HepG2 (cell line): ENCODE measurements around the gene SYNE2. TPM values are rescaled to one million over a fixed set of nuclear protein-coding genes. Genes with fewer than 3 reads are reported as not detected.

ENCODE experiments used
- ATAC-seq: fragments of 200-7000 bp; cut with Tn5 transposase; 3 replicates; pipeline ENCODE4 v1.9.1; 2020; ENCODE audit warnings: mild to moderate bottlenecking, moderate library complexity
- BruUV-seq: library from RNA; stranded (reverse); fragments of 400-500 nt; replicated peaks from 2 replicates; lab custom pipeline; 2021; lab: Mats Ljungman, UMichigan
- CTCF ChIA-PET: fragments of 300-600 bp; formaldehyde crosslinking; extraction: SDS; loops from one replicate; lab custom pipeline; 2021; ENCODE audit warnings: low total read pairs, inconsistent platforms, low intra/inter-chr PET ratio; lab: Yijun Ruan, JAX
- POLR2A ChIA-PET: fragments of 350-600 bp; sonication (Branson Sonifier 250); formaldehyde crosslinking; loops from one replicate; lab custom pipeline; 2020; ENCODE audit warnings: antibody characterized with exemption, inconsistent platforms; lab: Yijun Ruan, JAX
- DNase-seq: peaks from one replicate; pipeline ENCODE4 v3.0.0-alpha.2; 2015; ENCODE audit warnings: low spot score
- FAIRE-seq: peaks from 3 replicates; lab custom pipeline; 2011; peaks lifted over from hg19 to GRCh38; lab: Jason Lieb, UNC
- H2AFZ ChIP-seq: one replicate; pipeline ENCODE4 v1.6.1; 2011; ENCODE audit warnings: low read length, inconsistent platforms
- H3K27ac ChIP-seq: fragments of 300-600 bp; 3 replicates; pipeline ENCODE4 v1.8.0; 2011; ENCODE audit warnings: mixed run types, mild to moderate bottlenecking, mixed read lengths, low read length, inconsistent platforms; ENCODE audit not compliant: insufficient read depth; ENCODE audit errors: extremely low read length
- H3K27me3 ChIP-seq, 2 experiments: fragments of 200-600 bp in 1 of 2; 2 replicates in 1 of 2; 3 replicates in 1 of 2; pipeline versions ENCODE4 v1.6.0 to v1.8.0; 2011; ENCODE audit warnings: low read length in 2 of 2, mild to moderate bottlenecking in 2 of 2, moderate library complexity in 2 of 2, inconsistent platforms in 1 of 2; ENCODE audit not compliant: insufficient read depth in 2 of 2, control insufficient read depth in 1 of 2
- H3K36me3 ChIP-seq, 2 experiments: fragments of 200-600 bp in 1 of 2; replicated peaks in 1 of 2; 2 replicates in 1 of 2; 3 replicates in 1 of 2; pipeline versions ENCODE4 v1.5.1 to v1.8.0; 2011; ENCODE audit warnings: low read length in 2 of 2, inconsistent platforms in 1 of 2; ENCODE audit not compliant: insufficient read depth in 2 of 2, control insufficient read depth in 1 of 2
- H3K4me1 ChIP-seq: 2 replicates; pipeline ENCODE4 v1.5.1; 2012; ENCODE audit warnings: low read length, inconsistent platforms; ENCODE audit not compliant: insufficient read depth
- H3K4me2 ChIP-seq: 2 replicates; pipeline ENCODE4 v1.6.0; 2011; ENCODE audit warnings: low read depth, low read length, inconsistent platforms
- H3K4me3 ChIP-seq, 3 experiments: fragments of 200-600 bp in 1 of 3; sonication (generic), shearing (Covaris generic) in 1 of 3; replicated peaks in 1 of 3; 2 replicates each; pipeline ENCODE4 v1.5.1; 2011 to 2016; ENCODE audit warnings: low read length in 3 of 3, inconsistent platforms in 2 of 3, low read depth in 2 of 3, mild to moderate bottlenecking in 2 of 3, control low read depth in 1 of 3, mixed read lengths in 1 of 3; ENCODE audit not compliant: insufficient read depth in 1 of 3
- H3K79me2 ChIP-seq: one replicate; pipeline ENCODE4 v1.6.1; 2011; ENCODE audit warnings: low read length, inconsistent platforms; ENCODE audit not compliant: insufficient read depth
- H3K9ac ChIP-seq: 2 replicates; pipeline ENCODE4 v1.6.0; 2011; ENCODE audit warnings: mild to moderate bottlenecking, low read depth, low read length, inconsistent platforms; ENCODE audit not compliant: insufficient read depth
- H3K9me3 ChIP-seq: 2 replicates; pipeline ENCODE4 v1.5.1; 2012; ENCODE audit warnings: mild to moderate bottlenecking, low read length
- H4K20me1 ChIP-seq: 2 replicates; pipeline ENCODE4 v1.6.0; 2011; ENCODE audit warnings: inconsistent platforms, mild to moderate bottlenecking, low read length, moderate library complexity; ENCODE audit not compliant: insufficient read depth
- HOXA3 ChIP-seq: sonication (generic); formaldehyde crosslinking; IDR thresholded peaks from 2 replicates; pipeline ENCODE4 v1.5.0; 2020; ENCODE audit warnings: missing genetic modification reagents
- NFYB ChIP-seq: sonication (generic); formaldehyde crosslinking; IDR thresholded peaks from 2 replicates; pipeline ENCODE4 v1.4.0; 2020; ENCODE audit warnings: missing genetic modification reagents
- PTBP1 ChIP-seq: fragments of 200-400 bp; formaldehyde crosslinking; IDR thresholded peaks from 2 replicates; pipeline ENCODE4 v1.6.1; 2018; ENCODE audit warnings: low read length, low read depth; ENCODE audit not compliant: poor library complexity, severe bottlenecking
- STAG1 ChIP-seq: sonication (generic); formaldehyde crosslinking; IDR thresholded peaks from 2 replicates; pipeline ENCODE4 v1.4.0; 2020; ENCODE audit warnings: missing genetic modification reagents
- TOE1 ChIP-seq: sonication (generic); formaldehyde crosslinking; IDR thresholded peaks from 2 replicates; pipeline ENCODE4 v1.4.0; 2020; ENCODE audit warnings: mild to moderate bottlenecking, missing genetic modification reagents
- XRCC5 ChIP-seq: fragments of 200-400 bp; formaldehyde crosslinking; optimal IDR thresholded peaks from 2 replicates; pipeline ENCODE3; 2017; ENCODE audit warnings: mild to moderate bottlenecking, low read length
- WGBS: methylation state at CpG from one replicate; pipeline ENCODE4 v1.1.6; 2017; ENCODE audit warnings: low lambda C conversion rate; 5-methylcytosine and 5-hydroxymethylcytosine counted together
- in situ Hi-C: cut with HindIII; loops from 2 replicates; pipeline ENCODE4 v1.10.0; 2017; ENCODE audit warnings: low pct_unique_long_range_greater_than_20kb; ENCODE audit not compliant: extremely low pct_ligation_motif_present
- intact Hi-C: fragments of 100-400 bp; cut with micrococcal nuclease; formaldehyde crosslinking; loops from one replicate; pipeline ENCODE4 v1.10.0; 2022; ENCODE audit not compliant: unreplicated experiment
- polyA plus RNA-seq, 8 experiments: library from polyadenylated mRNA; depleted of rRNA in 3 of 8; stranded (reverse) in 7 of 8; unstranded in 1 of 8; fragments of >200 nt; fragmentation: Illumina TruSeq in 4 of 8; extraction: Trizol in 4 of 8; gene quantifications; 2 replicates each; pipeline versions ENCODE4 v1.2.1 to v1.2.3, GENCODE V29; 2011 to 2016; ENCODE audit warnings: low read depth in 4 of 8, missing spikeins in 1 of 8, mixed read lengths in 1 of 8; ENCODE audit not compliant: insufficient read depth in 1 of 8
- total RNA-seq, 5 experiments: library from RNA; depleted of rRNA; stranded (reverse); fragments of >200 nt; fragmentation: Illumina TruSeq; extraction: Trizol; gene quantifications; 2 replicates each; pipeline ENCODE4 v1.2.3, GENCODE V29; 2016; ENCODE audit warnings: low read depth in 1 of 5
- TF ChIP-seq, protein P1 (sequence below): sonication (generic); formaldehyde crosslinking; IDR thresholded peaks from 2 replicates; pipeline ENCODE4 v1.5.0; 2020; ENCODE audit warnings: mild to moderate bottlenecking, missing genetic modification reagents, moderate library complexity
- TF ChIP-seq, protein P2 (sequence below): sonication (generic); formaldehyde crosslinking; IDR thresholded peaks from 2 replicates; pipeline ENCODE4 v1.4.0; 2020; ENCODE audit warnings: missing genetic modification reagents
- TF ChIP-seq, protein P3 (sequence below): sonication (generic); formaldehyde crosslinking; IDR thresholded peaks from 2 replicates; pipeline ENCODE4 v1.4.0; 2020; ENCODE audit warnings: mild to moderate bottlenecking, missing genetic modification reagents, borderline replicate concordance
- TF ChIP-seq, protein P4 (sequence below): sonication (generic); formaldehyde crosslinking; IDR thresholded peaks from 2 replicates; pipeline ENCODE4 v1.8.1; 2023; ENCODE audit warnings: mild to moderate bottlenecking, missing genetic modification reagents, borderline replicate concordance

Gene SYNE2
- total and polyA plus RNA-seq, 2 of the 13 experiments (the other 11 are each of a cell fraction or from before 2014, with no cell fraction given) = 6.2 to 13.3 TPM

DNA sequence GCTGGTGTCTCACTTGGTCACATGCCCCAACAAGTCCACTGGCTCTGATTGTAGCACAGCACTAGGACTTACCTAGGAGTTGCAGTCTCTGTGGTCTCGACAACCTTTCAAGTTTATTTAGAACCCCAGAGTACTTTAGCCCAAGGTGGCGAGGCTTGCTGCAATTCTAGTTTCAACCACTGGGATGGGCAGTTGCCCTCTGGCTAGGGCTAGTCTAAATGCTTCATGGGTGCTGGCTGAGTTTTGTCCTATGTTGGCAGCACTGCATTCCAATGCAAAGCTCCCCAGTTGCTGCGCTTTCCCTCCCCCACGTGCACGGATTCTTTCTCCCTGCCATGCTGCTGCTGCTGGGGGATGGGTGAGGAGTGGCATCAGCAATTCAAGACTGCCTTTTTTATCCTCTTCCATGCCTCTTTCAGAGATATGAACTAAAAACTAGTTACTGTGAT lies 207.9 kb downstream of the SYNE2 start:
- Histone ChIP-seq H3K36me3 (no peaks in the 10 kb centered on the region), H3K9me3 (no peaks in the 10 kb centered on the region), H2AFZ (no peak overlapping the region), H3K4me2 (no peak overlapping the region), H3K4me3 (no peak overlapping the region), H3K27ac (no peak overlapping the region), H4K20me1 (no peaks in the 10 kb centered on the region), H3K79me2 (no peaks in the 10 kb centered on the region), H3K27me3 (no peaks in the 10 kb centered on the region), H3K4me1 (peaks cover 12% of the 10 kb centered on the region), H3K9ac (no peak overlapping the region)
- DNase-seq (peak; percentile 15), FAIRE-seq (no peak), ATAC-seq (peak; percentile 91)
- TF ChIP-seq XRCC5 = peak; percentile 28
- TF ChIP-seq, protein P1, sequence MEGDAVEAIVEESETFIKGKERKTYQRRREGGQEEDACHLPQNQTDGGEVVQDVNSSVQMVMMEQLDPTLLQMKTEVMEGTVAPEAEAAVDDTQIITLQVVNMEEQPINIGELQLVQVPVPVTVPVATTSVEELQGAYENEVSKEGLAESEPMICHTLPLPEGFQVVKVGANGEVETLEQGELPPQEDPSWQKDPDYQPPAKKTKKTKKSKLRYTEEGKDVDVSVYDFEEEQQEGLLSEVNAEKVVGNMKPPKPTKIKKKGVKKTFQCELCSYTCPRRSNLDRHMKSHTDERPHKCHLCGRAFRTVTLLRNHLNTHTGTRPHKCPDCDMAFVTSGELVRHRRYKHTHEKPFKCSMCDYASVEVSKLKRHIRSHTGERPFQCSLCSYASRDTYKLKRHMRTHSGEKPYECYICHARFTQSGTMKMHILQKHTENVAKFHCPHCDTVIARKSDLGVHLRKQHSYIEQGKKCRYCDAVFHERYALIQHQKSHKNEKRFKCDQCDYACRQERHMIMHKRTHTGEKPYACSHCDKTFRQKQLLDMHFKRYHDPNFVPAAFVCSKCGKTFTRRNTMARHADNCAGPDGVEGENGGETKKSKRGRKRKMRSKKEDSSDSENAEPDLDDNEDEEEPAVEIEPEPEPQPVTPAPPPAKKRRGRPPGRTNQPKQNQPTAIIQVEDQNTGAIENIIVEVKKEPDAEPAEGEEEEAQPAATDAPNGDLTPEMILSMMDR (CRISPR knock-in tag) = 0 out of 2 replicates have a peak, but pooled peaks have one; percentile 19
- peak; percentile 34; the same call in 1 of the 2 replicates for TF ChIP-seq STAG1 (CRISPR knock-in tag)
- no peak for TF ChIP-seq HOXA3 (CRISPR knock-in tag)
- ChIA-PET CTCF (no interaction called here), POLR2A (no interaction called here)
- WGBS = 77% methylated on average over 3 of the region's 5 CpGs
- intact Hi-C loops (no loop called here), in situ Hi-C loops (no loop called here)
- BruUV-seq = no TSS peak

DNA sequence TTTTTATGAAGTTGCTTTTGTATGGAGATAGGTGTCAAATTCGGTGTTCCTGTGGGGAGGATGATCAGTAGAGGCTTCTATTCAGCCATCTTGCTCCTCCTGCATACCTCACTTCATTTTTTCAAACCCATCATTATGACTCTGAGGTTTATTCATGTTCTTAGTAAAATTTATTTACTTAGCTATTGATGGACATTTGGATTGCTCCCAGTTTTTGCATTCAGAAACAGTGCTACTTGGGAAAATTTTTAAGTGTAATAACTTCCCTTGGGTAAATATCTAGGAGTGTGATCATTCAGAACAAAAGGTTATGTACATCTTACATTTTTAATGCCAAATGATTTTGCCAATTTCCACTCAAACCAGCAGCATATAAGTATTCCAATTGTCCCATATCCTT lies 208.3 kb downstream of the SYNE2 start:
- ChIA-PET POLR2A (no interaction called here), CTCF (no interaction called here)
- no TSS peak for BruUV-seq
- Histone ChIP-seq H3K36me3 (no peaks in the 10 kb centered on the region), H3K9me3 (no peaks in the 10 kb centered on the region), H2AFZ (no peak overlapping the region), H3K9ac (no peak overlapping the region), H3K27ac (no peak overlapping the region), H3K79me2 (no peaks in the 10 kb centered on the region), H3K4me1 (peaks cover 12% of the 10 kb centered on the region), H3K4me2 (no peak overlapping the region), H3K27me3 (no peaks in the 10 kb centered on the region), H3K4me3 (no peak overlapping the region), H4K20me1 (no peaks in the 10 kb centered on the region)
- in situ Hi-C loops (no loop called here), intact Hi-C loops (no loop called here)
- no peak for ATAC-seq
- TF ChIP-seq NFYB (CRISPR knock-in tag) = no peak
- TF ChIP-seq, protein P2, sequence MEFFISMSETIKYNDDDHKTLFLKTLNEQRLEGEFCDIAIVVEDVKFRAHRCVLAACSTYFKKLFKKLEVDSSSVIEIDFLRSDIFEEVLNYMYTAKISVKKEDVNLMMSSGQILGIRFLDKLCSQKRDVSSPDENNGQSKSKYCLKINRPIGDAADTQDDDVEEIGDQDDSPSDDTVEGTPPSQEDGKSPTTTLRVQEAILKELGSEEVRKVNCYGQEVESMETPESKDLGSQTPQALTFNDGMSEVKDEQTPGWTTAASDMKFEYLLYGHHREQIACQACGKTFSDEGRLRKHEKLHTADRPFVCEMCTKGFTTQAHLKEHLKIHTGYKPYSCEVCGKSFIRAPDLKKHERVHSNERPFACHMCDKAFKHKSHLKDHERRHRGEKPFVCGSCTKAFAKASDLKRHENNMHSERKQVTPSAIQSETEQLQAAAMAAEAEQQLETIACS (CRISPR knock-in tag) = no peak
- no peak for TF ChIP-seq PTBP1
- TF ChIP-seq, protein P3, sequence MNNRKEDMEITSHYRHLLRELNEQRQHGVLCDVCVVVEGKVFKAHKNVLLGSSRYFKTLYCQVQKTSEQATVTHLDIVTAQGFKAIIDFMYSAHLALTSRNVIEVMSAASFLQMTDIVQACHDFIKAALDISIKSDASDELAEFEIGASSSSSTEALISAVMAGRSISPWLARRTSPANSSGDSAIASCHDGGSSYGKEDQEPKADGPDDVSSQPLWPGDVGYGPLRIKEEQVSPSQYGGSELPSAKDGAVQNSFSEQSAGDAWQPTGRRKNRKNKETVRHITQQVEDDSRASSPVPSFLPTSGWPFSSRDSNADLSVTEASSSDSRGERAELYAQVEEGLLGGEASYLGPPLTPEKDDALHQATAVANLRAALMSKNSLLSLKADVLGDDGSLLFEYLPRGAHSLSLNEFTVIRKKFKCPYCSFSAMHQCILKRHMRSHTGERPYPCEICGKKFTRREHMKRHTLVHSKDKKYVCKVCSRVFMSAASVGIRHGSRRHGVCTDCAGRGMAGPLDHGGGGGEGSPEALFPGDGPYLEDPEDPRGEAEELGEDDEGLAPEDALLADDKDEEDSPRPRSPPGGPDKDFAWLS = no peak
- no peak for TF ChIP-seq TOE1 (CRISPR knock-in tag)
- TF ChIP-seq, protein P4, sequence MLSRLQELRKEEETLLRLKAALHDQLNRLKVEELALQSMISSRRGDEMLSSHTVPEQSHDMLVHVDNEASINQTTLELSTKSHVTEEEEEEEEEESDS (CRISPR knock-in tag) = no peak
- no peak for DNase-seq
- 79% methylated on average over 1 of the region's 1 CpG for WGBS
- no peak for FAIRE-seq
